Smooth muscle cell of bladder (primary cell): ENCODE results near the gene UTS2B. TPM values are rescaled to one million over a fixed set of nuclear protein-coding genes. Genes with fewer than 3 reads are reported as not detected.

Experiments
- total RNA-seq: library from RNA; depleted of rRNA; stranded (reverse); fragments of >200 nt; gene quantifications from 2 replicates; pipeline ENCODE4 v1.2.3, GENCODE V29; 2014

Gene UTS2B, protein sequence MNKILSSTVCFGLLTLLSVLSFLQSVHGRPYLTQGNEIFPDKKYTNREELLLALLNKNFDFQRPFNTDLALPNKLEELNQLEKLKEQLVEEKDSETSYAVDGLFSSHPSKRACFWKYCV
- 0.65 and 0.85 TPM in 2 replicates for total RNA-seq

GRCh38 chr3:191329654-191330529 is at the start of gene UTS2B:
Gene UTS2B (minus strand): TSS chr3:191330526. CDS start chr3:191282189, 48,337 bp downstream.

DNA sequence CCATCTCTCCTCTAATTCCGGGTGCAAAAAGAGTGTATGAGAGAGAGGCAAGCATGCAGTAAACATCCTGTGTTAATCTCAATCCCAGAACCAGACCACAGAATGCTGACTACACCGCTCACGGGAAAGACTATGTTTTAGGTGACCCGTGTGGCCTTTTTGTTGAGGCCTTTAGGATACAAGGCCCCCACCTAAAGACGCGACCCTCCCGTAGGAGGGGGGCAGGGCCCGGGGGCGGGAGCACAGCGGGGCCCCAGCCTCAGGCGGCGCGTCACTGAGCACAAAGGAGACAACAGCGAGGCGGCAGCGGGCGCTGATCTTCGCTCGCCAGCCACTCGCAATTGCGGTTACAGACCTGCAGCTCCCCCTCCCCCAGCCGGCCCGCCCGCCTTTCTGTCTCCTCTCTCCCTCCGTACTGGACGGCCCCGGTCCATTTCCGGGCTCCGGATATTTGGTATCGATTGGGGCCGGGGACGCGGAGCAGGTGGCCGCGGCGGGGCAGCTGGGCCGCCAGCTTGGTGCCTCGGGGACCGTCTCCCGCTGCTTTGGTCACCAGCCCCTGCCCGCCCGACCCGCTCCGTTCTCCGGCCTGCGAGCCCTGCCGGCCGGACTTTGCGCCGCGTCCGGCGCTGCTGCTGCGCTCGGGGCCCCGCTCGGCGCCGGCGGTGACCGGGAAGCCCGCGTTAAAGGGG is 1.2 kb downstream of the UTS2B start, which contains the start of gene CCDC50:
Gene CCDC50 (plus strand): TSS at position 433 of the 692 bp plus-strand sequence. CDS start 281 bp downstream, outside the sequence.

Other genes with a start within 250 kb of the UTS2B start
- gene OSTN, start 131.3 kb downstream of the UTS2B start, total RNA-seq = 0.55 and 0.57 TPM in 2 replicates
- 68.8 and 88.1 TPM in 2 replicates for gene CCDC50, start 1.1 kb downstream of the UTS2B start, total RNA-seq
- gene PYDC2, start 130.6 kb upstream of the UTS2B start, total RNA-seq = not detected in 2 replicates